ENCODE data around the gene OCA2.
"Not testable (repeated sequence)": the region's sequence is repeated elsewhere in the genome, so short reads cannot be mapped to it uniquely, and the experiment has no call there.

Gene OCA2

DNA sequence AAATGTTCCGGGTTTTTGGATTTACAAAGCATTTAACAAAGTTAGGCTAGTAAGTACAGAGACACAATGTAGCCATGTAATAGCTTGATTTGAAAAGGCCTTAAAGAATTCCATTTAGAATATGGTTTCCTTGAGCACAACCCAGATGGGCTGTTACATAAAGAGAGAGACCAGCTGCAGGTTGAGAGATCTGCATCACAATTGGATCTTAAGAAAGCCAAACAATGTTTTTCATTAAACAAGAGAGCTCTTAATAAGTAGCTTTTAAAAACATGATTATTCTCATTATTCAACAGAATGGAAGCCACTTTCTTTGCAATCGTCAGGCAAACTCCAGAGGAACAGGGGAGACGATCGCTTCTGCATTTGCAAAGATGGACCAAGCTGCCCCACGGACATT, 300.3 kb downstream of the OCA2 start:
- no peak for DNase-seq

DNA sequence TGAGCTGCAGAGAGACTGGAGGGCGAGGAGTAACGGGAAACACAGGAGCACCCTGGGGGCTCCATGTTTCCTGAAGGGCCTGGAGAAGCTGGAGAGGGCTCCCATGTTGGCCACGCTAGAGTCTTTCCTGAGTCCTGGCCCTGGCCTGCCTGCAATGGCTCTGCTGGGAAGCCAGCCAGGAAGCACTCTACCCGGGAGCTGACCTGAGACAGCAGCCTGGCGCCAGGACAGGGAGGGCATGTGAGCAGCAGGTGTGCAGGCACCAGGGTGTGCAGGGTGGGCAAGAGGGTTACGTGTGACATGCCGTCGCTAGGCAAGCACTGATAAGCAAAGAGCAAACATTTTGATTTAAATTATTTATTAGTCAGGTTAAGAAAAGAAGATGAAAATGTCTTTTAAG, 301.4 kb downstream of the OCA2 start:
- DNase-seq: no peak

DNA sequence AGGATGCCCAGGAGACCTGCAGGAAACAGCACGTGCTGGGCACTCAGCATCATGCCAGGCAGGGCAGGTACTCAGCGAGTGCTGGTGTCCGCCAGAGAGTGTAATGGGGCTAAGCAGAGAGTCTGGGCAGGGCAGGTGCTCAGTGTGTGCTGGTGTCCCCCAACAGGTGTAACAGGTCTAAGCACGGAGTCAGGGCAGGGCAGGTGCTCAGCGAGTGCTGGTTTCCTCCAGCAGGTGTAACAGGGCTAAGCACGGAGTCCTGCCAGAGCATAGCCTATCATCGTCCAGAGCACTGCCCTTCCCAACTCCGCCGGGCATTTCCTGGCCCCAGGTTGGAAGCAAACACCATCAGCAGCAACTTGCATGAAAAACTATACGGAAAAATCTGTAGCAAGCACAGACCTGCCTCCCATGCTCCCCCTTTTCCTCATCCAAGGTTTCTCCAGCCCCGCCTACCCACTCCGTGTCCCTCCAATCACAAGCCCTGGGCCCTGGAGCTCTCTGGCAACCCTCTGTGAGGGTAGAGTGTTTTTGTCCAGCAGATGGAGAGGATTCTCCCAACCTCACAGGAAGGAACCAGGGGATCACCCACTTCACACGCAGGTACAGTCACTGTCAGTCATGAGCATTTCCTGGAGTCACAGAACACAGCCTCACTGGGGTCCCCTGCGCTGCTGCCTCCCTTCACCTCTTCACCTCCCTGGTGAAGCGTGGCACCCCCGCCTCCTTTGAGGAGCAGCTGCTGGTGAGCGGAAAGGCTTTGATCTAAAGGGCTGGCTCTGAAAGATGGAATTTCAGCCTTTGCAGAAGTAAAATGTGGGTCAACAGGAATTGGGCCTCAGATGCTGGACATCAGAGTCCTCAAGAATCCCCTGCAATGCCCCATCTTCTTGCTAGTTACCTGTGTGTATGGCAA, 302.5 kb downstream of the OCA2 start:
- no peak for DNase-seq

DNA sequence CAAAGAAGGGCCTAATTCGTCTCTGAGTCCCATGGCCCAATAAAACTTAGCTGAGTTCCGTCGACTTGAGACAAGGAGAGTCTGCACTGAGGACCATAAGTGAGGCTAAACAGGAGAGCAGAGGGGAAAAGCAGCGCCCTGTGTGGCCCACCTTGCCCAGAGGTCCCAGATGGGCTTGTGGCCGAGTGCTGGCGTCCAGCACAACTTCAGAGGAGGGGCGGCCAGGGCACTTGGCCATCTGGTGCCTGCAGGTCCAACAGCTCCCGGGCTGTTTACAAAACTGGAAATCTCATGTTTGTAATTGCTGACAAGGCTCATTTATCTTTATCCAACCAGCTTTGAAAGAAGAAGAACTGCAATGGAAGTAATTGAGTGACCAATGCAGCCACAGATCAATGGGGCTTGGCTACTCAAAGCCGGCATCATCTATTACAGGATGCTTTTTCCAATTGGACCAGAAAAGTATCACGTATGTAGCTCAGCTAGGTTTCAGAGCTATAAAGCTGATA, 306.3 kb downstream of the OCA2 start:
- DNase-seq: no peak

DNA sequence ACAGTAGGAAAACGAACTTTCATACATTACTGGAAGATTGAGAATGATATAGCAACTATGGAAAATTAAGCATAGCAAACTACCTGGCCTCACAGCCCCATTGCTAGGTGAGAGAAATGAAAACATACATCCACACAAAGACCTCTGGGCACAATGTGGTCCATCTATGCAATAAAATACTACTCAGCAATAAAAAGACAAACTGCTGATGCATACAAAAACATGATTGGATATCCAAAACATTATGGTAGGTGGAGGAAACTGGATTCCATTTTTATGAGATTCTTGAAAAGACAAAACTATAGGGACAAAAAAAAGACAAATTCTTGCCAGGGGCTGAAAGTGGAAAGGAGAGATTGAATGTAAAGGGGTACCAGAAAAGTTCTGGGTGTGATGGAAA, 308.8 kb downstream of the OCA2 start:
- DNase-seq: no peak

DNA sequence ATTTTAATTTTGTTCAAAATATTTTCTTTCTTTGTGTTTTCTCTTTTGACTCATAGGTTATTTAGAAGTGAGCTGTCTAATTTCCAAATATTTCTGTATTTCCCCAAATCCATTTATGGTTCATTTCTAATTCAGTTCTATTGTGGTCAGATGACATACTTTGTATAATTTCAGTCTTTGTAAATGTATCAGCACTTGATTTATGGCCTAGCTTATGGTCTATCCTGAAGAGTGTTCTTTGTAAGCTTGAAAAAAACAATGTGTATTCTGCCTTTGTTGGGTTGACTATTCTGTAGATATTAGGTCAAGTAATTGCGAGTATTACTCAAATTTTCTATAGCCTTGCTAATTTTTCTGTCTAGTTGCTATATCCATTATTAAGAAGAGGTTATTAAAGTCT, 311.2 kb downstream of the OCA2 start:
- no peak for DNase-seq

DNA sequence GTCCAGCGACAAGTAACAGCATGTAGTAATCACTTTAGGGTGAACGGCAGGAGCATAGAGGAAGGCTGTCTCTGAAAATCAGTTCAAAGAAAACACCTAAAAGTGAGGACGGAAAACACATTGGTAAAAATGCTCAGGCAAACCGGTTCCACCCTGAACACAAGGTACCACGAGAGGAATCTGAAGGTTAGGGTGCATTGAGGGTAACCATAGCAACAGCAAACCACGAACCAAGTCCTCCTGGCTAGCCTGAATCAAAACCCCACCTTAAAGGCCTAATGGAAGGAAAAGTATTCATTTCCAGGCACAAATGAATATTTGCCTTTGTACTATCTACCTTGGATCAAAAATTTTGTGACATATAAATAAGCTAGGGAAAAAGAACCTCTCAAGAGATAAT, 315.0 kb downstream of the OCA2 start:
- DNase-seq: no peak

DNA sequence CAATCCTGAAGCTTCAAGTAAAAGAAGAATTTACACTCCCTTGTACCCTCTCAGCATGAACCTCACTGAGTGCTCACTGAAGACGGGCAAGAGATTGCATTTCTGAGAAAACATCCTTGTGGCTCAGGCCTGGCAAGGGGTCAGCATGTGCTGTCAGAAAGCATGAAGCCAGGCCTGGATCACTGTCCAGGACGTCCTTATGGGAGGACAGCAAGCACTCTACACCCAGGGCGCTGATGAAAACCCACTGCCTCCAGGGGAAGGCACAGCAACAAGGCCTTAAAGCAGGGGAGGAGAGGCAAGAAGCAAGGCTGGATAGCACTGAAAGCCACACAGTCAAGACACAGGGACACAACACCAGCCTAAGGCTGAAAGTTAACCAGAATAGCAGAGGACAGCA, 315.4 kb downstream of the OCA2 start:
- DNase-seq: no peak

DNA sequence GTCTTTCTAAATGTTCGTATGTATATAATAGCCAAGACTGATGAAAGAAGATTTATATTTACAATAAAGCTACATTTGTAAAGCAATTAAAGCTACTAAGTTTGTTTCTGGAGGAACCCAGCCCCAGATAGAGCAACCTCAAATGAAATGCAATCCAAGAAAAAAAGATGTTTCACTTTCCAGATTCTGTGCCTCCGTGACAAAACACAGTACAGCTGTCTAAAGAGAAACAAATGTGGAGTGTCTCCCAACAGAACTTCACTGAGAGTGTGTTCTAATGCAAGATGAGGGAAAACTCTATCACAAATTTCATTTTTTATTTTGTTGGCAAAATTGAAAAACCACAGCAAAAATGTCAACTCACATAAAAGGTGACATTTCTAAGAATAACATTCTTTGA, 317.0 kb downstream of the OCA2 start:
- no peak for DNase-seq

DNA sequence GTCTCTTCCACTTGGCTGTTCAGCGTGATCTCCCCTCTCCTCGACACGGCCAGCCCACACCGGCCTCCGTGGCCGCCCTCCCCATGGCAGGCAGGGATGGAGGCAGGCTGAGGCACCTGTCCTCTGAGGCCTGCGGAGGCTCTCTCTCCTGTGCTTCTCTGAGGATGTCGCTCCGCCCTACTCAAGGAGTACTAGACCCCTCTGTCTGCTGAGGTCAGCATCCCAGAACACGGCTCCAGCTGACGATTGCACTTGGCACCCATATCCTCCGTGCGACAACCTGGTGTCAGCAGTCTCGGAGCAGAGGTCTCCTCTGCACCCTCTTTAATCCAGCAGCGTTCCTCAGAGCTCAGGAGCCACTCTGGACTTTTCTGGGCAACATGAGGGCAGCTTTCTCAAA, 322.6 kb downstream of the OCA2 start:
- no peak for DNase-seq

DNA sequence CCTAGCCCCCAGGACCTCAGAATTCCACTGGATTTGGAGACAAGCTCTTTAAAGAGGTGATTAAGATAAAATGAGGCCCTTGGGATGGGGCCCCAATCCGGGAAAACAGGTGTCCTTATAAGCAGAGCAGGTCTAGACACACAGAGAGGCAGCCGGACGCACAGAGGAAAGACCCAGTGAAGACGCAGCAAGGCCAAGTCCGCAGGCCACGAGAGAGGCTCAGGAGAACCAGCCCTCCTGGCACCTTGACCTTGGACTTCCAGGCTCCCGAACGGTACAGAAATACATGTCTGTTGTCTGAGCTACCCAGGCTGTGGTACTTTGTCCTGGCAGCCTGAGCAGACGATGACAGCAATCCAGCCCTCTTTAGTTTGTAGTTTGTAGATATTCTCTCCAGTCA, 324.5 kb downstream of the OCA2 start:
- DNase-seq: no peak

DNA sequence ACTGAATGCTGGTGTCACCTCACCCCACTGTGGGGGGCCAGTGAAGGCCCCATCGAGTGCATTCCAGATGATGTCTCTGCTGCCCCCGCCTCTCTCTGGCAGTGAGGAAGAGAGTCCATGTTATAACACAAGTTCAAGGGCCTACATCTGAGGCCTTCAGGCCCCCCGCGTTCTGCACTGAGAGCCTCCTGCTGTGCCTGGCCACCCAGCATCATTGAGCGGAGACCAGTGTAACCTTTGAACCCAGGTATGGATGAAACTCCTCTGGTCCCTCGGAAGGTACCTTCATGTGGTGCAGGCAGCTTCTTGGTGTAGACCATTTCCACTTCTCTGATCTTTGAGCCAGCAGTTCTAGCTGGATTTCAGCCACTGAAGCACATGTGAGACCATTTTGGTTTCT, 324.9 kb downstream of the OCA2 start:
- no peak for DNase-seq

DNA sequence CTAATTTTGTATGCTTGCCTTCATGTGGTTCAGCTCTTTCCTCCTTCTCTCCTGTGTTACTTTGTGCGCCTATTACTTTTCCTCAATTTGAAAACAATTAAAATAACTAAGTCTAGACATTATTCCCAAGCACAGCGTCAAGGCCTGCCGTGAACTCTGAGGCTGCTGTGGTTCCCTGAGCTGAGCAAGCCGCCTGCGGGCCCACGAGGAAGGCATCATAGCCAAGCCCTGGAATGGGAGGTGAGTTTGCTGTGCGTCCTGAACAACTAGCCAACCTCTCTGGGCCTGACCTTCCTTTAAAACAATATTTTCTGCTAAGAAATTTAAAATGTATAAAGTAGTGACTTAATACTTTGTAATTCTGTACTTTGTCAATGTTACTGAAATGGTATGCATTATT, 327.2 kb downstream of the OCA2 start:
- no peak for DNase-seq

DNA sequence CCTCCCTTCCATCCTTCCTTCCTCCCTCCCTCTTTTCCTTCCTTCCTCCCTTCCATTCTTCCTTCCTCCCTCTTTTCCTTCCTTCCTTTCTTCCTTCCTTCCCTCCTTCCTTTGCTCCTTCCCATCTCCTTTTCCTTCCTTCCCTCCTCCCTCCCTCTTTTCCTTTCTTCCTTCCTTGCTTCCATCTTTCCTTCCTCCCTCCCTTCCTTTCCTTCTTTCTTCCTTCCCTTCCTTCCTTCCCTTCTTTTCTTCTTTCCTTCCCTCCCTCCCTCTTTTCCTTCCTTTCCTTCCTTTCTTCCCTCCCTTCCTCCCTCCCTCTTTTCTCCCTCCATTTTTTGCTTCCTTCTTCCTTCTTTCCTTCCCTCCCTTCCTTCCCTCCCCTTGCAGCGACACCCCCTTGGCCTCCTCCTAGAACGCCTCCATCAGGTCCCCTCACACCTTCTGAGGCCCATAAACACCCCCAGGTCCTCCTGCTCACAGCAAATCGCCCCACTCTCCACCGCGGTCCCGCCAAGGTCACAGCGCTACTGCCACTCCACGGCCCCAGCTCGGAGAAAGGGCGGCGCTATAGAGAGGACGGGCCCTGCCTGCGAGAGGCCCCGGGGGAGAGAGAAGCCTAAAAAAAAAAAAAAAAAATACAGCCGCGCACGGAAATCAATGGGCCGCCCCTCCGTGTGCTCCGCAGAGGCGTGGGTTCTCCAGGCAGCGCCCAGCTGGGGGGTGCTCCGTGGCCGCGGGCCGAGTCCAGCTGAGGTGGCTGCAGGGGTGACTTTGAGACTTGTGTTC, 328.2 kb downstream of the OCA2 start:
- no peak for DNase-seq

DNA sequence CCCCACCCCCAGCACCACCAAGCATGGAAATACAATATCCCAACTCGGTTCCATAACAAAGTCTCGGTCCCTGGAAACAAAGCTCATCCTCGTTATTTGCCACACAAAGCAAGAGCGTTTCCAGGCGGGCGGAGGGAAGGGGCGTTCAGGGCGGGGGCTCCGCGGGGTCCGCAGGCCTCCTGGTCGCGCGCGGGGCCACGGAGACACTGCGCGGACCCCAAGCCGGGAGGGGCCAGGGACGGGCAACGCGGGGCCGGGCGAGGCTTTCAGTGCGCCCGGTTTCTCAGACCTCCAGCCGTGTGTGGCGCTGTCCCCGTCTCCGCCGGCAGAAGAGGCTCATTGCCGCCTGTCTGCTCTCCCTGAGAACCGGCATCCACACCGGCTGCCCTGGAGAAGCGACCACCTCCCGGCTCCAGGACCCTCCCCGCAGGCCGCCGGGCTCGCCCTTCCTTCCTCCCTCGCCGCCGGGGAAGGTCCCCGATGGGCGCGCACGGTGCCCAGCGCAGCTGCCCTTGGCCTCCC, 329.0 kb downstream of the OCA2 start:
- DNase-seq: no peak

DNA sequence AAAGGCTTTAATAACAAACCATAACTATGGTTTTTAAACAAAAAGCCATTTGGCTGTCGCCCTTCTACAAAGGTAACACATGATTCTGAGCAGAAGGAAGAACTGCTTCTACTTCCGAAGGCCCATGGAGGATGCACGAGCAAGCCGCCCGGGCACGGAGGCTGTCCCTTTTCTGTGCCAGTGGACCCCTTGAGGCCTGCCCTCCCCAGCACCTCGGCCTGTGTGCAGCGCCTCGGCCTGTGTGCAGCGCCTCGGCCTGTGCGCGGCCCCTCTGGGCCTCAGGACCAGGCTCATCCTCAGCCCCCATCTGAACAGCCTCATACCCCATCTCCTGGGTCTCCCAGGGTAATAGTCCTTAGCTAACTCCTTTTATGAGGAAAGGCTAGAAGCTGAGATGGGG, 329.5 kb downstream of the OCA2 start:
- DNase-seq: no peak

DNA sequence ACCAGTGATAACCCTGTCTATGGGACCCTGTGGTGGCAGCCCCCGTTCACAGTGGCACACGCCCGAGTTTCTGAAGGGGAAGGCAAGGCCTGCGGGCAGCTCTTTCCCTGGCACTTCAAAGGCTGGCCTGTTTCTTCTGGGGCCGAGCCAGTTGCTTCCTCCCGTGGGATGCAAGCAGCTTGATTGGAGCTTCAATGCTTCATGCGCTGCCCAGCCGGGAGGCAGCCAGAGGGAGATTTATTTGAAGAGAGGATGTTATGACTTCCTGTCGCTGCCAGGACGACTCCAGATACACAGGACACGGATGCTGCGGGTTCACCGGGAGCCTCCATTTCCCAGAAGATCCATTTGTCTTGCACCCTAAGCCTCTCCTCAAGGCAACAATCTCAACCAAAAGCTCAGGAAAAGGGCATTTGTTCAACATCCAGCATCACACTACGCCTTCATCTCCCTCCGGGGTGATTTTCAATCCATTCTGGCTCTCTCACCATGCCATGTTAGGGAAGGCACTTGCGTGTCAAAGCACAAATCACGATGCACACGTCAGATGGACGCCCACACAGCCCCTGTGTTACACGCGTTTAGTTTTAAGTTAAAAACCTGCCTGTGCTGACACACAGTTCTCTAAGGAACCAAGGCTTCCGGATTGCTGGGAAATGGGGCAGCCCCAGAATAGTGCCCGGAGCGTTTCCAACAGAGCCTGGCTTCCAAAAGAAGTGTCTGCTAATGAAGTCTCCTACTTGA, 330.2 kb downstream of the OCA2 start:
- no peak for DNase-seq

DNA sequence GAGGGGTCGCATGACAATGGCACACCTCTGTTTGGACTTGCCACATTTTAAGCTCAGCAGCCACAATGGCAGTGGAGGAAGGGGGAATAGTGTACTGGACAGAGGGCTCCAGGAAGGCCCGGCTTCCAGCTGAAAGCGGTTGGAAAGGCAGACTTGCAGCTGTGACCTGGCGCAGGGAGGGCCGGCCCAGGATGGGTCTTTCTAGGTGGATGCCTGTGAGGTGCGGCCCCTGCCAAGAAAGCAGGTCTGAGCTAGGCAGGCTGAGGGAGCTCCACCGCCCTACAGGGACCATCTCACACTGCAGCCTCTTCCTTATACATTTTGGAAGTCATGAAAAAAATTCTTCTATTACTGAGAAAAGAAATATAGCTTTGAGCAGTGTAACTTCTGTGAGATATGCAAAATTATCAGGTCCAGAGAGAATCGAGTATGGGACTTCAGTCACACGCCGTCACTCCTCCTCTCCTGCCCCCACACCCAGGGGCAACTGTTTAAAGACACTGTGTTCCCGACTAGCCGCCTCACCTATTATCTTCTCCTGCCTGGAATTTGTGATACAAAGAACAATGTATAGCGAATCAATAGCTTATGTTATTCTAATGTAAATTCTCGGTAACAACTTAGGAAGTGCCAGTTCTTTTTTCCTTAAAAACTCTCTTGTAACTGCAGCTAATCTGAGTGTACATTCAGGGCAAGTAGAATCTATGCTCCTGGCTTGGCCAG, 331.0 kb downstream of the OCA2 start:
- DNase-seq: no peak

DNA sequence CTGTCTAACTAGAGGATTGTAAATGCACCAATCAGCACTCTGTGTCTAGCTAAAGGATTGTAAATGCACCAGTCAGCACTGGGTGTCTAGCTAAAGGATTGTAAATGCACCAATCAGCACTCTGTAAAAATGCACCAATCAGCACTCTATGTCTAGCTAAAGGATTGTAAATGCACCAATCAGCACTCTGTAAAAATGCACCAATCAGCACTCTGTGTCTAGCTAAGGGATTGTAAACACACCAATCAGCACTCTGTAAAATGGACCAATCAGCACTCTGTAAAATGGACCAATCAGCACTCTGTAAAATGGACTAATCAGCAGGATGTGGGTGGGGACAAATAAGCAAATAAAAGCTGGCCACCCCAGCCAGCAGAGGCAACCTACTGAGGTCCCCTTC, 331.7 kb downstream of the OCA2 start:
- not testable (repeated sequence) for DNase-seq

DNA sequence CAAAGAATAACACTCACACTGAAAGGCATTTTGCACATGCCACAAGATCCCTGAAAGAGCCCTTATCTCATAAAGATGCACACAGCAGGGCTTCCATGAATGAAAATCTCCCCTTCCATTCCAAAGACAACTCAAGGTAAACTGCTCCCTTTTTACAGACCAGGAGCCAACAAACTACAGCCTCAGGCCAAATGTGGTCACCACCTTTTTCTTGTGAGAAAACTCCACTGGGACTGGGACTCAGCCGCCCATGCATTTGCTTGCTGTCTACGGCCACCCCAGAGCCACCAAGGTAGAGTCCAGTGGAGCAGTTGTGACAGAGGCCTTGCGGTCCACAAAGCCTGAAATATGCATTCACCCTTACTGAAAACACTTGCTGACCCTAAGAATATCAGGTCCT, 334.8 kb downstream of the OCA2 start:
- DNase-seq: no peak

DNA sequence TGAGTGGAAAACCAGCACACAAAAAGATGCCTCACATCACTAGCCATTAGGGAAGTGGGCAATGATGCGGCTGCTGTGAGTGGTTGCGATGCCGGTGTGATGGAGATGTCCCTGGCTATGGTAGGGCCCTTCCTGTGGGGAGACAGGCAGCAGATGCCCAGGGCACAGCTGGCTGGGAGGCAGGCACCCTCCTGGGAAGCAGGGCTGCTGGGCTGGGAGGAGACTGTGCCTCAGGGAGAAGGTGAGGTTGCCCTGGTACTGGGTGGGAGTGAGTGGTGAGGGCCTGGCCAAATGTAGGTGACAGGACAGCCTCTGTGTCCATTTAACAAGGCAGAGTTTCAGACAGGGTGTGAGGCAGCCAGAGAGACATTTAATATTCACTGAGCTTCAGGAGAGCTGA, 335.6 kb downstream of the OCA2 start:
- no peak for DNase-seq

DNA sequence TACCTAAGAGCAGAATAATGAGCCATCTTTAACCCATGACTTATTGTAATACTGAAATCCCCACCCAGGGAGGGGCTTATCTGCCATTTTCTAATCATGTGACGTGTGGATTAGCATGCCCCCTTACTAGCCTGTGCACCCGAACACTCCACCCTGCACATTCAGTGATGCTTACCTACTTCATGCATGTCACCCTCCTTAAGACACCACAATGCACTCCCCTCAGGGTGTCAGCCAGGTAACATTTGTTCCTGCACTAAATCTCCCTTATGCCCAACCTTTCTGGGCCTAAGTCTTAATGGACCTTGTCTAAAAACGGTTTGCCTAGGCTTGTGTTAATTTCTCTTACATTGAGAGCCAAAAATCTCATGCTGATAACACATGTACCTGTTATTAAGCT, 336.6 kb downstream of the OCA2 start:
- DNase-seq: no peak

All from suppressor macrophage treated with lipopolysaccharide for 4 hours (primary cell).